ENCODE measurements around the gene WDR88. TPM values are rescaled to one million over a fixed set of nuclear protein-coding genes. Genes with fewer than 3 reads are reported as not detected.

The WDR88 gene
- total and polyA plus RNA-seq, 2 of the 4 experiments (the other 2 are of a cell fraction) = not detected

DNA sequence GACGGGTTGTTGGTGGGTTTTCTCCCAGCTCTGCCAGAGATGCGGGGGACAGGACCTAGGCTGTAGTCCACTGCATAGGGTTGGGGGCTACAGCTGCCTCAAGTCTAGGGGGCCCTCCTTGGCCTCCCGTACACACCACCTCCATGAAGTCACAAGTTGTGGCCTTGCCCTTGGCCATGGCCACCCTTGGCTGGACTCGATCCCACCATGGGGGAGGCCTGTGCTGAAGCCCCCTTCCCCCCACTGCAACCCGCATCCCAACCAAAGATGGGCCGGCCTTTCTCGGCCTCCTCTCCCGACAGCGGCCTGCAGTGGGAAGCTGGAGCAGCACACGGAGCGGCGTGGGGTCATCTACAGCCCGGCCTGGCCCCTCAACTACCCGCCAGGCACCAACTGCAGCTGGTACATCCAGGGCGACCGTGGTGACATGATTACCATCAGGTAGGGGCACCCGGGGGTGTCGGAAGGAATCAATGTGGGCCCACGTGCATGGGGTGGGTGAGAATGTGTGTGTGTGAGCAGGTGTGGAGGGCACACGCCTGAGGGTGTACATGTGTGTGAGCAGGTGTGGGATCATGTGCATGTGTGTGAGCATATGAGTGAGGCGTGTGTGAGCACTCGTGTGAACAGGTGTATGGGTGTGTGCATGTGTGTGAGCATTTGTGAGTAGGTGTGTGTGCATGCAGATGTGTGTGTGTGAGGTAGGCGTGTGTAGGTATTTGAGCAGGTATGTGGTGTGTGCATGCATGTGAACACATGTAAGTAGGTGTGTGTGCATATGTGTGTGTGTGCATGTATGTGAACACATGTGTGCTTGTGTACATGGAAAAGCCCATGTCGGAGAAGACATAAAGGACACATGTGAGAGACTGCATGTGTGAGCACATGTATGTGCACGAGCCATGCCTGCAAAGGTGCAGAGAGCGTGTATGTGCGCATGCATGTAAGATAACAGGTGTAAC lies 70.9 kb downstream of the WDR88 start:
- H2AK9ac ChIP-seq (replicated peaks; ENCODE audit: low read depth, low read length, poor library complexity) = no peak overlapping the region
- WGBS, 2 experiments (ENCODE audit: extremely low coverage in 2 of 2, insufficient read length in 1 of 2) = 91% methylated on average over 16 of the region's 27 CpGs; no CpG with 5 or more reads in 1 of the 2 experiments
- no peaks in the 10 kb centered on the region for H3K4me1 ChIP-seq (ENCODE audit: control insufficient read depth, insufficient read depth, low read length)
- H4K20me1 ChIP-seq (ENCODE audit: insufficient read depth, low read length) = peaks cover 4% of the 10 kb centered on the region; the same call in 1 of the 2 replicates
- H2BK120ac ChIP-seq (ENCODE audit: low read depth, low read length) = no peak overlapping the region
- no peak overlapping the region for H2BK20ac ChIP-seq (ENCODE audit: low read depth, low read length)
- no peak overlapping the region for H3K27ac ChIP-seq (ENCODE audit: insufficient read depth, low read length)
- peaks cover 0 to 8% of the 10 kb centered on the region in 2 experiments; a peak in 1 of 4 replicates for H3K79me1 ChIP-seq (ENCODE audit: low read depth in 1 of 2, low read length in 2 of 2)
- no peak overlapping the region for H3K4me3 ChIP-seq (ENCODE audit: insufficient read depth, low read depth, low read length)
- H2AK5ac ChIP-seq (ENCODE audit: low read depth, low read length) = no peak overlapping the region
- H3K9me1 ChIP-seq (ENCODE audit: insufficient read depth, low read length) = peaks cover 5% of the 10 kb centered on the region; the same call in 1 of the 2 replicates
- dilution Hi-C loops (cut with HindIII; ENCODE audit: low sequenced_read_pairs, unreplicated experiment) = no loop called here
- no TSS peak for BruUV-seq (replicated peaks)
- no peak overlapping the region for H3K4me2 ChIP-seq (ENCODE audit: low read depth, low read length)
- DNase-seq (no peak), ATAC-seq (ENCODE audit: low read depth) (no peak)
- H3K14ac ChIP-seq (replicated peaks; ENCODE audit: low read depth, low read length) = no peak overlapping the region
- H3K9me3 ChIP-seq (ENCODE audit: control insufficient read depth, insufficient read depth, low read length) = no peaks in the 10 kb centered on the region
- H2BK15ac ChIP-seq (ENCODE audit: low read depth, low read length) = no peak overlapping the region
- H2AFZ ChIP-seq (replicated peaks; ENCODE audit: low read length, poor library complexity) = peak overlapping the region; percentile 21
- TF ChIP-seq BHLHE40 (IDR thresholded peaks at IDR 0.05; ENCODE audit: low read depth, low read length) (no peak), NFE2L2 (IDR thresholded peaks at IDR 0.05; ENCODE audit: low read depth, low read length) (no peak), MAFK (IDR thresholded peaks at IDR 0.05; ENCODE audit: low read depth, low read length) (no peak), RCOR1 (IDR thresholded peaks at IDR 0.05; ENCODE audit: insufficient replicate concordance, low read length) (no peak), RAD21 (IDR thresholded peaks at IDR 0.05; ENCODE audit: low read length) (no peak), CHD1 (IDR thresholded peaks at IDR 0.05; ENCODE audit: low read depth, low read length) (no peak), POLR2A (IDR thresholded peaks at IDR 0.05; ENCODE audit: low read depth, low read length) (no peak), CTCF (conservative IDR thresholded peaks at IDR 0.05; ENCODE audit: low read depth, low read length) (no peak), USF2 (IDR thresholded peaks at IDR 0.05; ENCODE audit: low read depth, low read length) (no peak), MXI1 (IDR thresholded peaks at IDR 0.05; ENCODE audit: borderline replicate concordance, low read depth, low read length) (no peak)
- TF ChIP-seq, protein P1, sequence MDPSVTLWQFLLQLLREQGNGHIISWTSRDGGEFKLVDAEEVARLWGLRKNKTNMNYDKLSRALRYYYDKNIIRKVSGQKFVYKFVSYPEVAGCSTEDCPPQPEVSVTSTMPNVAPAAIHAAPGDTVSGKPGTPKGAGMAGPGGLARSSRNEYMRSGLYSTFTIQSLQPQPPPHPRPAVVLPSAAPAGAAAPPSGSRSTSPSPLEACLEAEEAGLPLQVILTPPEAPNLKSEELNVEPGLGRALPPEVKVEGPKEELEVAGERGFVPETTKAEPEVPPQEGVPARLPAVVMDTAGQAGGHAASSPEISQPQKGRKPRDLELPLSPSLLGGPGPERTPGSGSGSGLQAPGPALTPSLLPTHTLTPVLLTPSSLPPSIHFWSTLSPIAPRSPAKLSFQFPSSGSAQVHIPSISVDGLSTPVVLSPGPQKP (IDR thresholded peaks at IDR 0.05; ENCODE audit: borderline replicate concordance, low read depth, low read length) = no peak
- no peak overlapping the region for H3K18ac ChIP-seq (ENCODE audit: low read depth, low read length)
- in situ Hi-C loops (cut with MboI; ENCODE audit: low sequenced_read_pairs) = no loop called here
- H3K36me3 ChIP-seq (ENCODE audit: control insufficient read depth, insufficient read depth, low read length) = peaks cover 19% of the 10 kb centered on the region
- H4K8ac ChIP-seq (ENCODE audit: low read depth in 2 of 2, low read length in 2 of 2) = no peak overlapping the region
- H3K23ac ChIP-seq (ENCODE audit: low read depth, low read length) = no peak overlapping the region
- ChIA-PET CTCF (no interaction called here), POLR2A (ENCODE audit: unreplicated experiment) (no interaction called here)
- no peaks in the 10 kb centered on the region for H3K27me3 ChIP-seq (ENCODE audit: control insufficient read depth, insufficient read depth, low read length)
- no peak overlapping the region for H3K56ac ChIP-seq (ENCODE audit: extremely low read depth, insufficient read depth, low read length)
- H2BK5ac ChIP-seq (ENCODE audit: low read depth, low read length, poor library complexity, severe bottlenecking) = no peak overlapping the region
- no peak overlapping the region for H3K4ac ChIP-seq (ENCODE audit: low read depth, low read length)
- no peak overlapping the region for H4K5ac ChIP-seq (ENCODE audit: low read depth, low read length)
- no peak overlapping the region for H4K91ac ChIP-seq (ENCODE audit: insufficient read depth, low read depth, low read length)
- no peak overlapping the region for H3K9ac ChIP-seq (ENCODE audit: low read depth, low read length)
- intact Hi-C loops (cut with micrococcal nuclease) = no loop called here

Measured in IMR-90 (cell line).